ENCODE measurements around the gene CLCN5. TPM values are rescaled to one million over a fixed set of nuclear protein-coding genes. Genes with fewer than 3 reads are reported as not detected.

Gene CLCN5
- total and polyA plus RNA-seq, 2 of the 13 experiments (the other 11 are each of a cell fraction or from before 2014, with no cell fraction given) = 7.8 to 27.3 TPM

- TF ChIP-seq, protein P1, sequence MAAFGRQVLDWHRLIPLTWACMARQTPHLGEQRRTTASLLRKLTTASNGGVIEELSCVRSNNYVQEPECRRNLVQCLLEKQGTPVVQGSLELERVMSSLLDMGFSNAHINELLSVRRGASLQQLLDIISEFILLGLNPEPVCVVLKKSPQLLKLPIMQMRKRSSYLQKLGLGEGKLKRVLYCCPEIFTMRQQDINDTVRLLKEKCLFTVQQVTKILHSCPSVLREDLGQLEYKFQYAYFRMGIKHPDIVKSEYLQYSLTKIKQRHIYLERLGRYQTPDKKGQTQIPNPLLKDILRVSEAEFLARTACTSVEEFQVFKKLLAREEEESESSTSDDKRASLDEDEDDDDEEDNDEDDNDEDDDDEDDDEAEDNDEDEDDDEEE (CRISPR knock-in tag; IDR thresholded peaks at IDR 0.05) = 0 out of 2 replicates have a peak, but pooled peaks have one; percentile 36
- TF ChIP-seq, protein P2, sequence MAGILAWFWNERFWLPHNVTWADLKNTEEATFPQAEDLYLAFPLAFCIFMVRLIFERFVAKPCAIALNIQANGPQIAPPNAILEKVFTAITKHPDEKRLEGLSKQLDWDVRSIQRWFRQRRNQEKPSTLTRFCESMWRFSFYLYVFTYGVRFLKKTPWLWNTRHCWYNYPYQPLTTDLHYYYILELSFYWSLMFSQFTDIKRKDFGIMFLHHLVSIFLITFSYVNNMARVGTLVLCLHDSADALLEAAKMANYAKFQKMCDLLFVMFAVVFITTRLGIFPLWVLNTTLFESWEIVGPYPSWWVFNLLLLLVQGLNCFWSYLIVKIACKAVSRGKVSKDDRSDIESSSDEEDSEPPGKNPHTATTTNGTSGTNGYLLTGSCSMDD (CRISPR knock-in tag; IDR thresholded peaks at IDR 0.05) = no peak
- TF ChIP-seq ZSCAN30 (CRISPR knock-in tag; IDR thresholded peaks at IDR 0.05) = no peak
- no peak for TF ChIP-seq MLXIP (CRISPR knock-in tag; IDR thresholded peaks at IDR 0.05; ENCODE audit: borderline replicate concordance)
- TF ChIP-seq KDM3A (CRISPR knock-in tag; IDR thresholded peaks at IDR 0.05; ENCODE audit: low read depth) = no peak
- TF ChIP-seq ZSCAN29 (CRISPR knock-in tag; conservative IDR thresholded peaks at IDR 0.05) = peak; percentile 100
- TF ChIP-seq PHB2 (IDR thresholded peaks at IDR 0.05; ENCODE audit: partially characterized antibody) = no peak
- no peak for TF ChIP-seq MIXL1 (CRISPR knock-in tag; IDR thresholded peaks at IDR 0.05)
- TF ChIP-seq CCDC6 (CRISPR knock-in tag; IDR thresholded peaks at IDR 0.05) = peak; percentile 76; the same call in 1 of the 2 replicates
- TF ChIP-seq ZNF282 (IDR thresholded peaks at IDR 0.05; ENCODE audit: partially characterized antibody) = no peak
- TF ChIP-seq ESRRA (CRISPR knock-in tag; IDR thresholded peaks at IDR 0.05; ENCODE audit: low read depth) = no peak
- TF ChIP-seq, protein P3, sequence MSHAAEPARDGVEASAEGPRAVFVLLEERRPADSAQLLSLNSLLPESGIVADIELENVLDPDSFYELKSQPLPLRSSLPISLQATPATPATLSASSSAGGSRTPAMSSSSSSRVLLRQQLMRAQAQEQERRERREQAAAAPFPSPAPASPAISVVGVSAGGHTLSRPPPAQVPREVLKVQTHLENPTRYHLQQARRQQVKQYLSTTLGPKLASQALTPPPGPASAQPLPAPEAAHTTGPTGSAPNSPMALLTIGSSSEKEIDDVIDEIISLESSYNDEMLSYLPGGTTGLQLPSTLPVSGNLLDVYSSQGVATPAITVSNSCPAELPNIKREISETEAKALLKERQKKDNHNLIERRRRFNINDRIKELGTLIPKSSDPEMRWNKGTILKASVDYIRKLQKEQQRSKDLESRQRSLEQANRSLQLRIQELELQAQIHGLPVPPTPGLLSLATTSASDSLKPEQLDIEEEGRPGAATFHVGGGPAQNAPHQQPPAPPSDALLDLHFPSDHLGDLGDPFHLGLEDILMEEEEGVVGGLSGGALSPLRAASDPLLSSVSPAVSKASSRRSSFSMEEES (CRISPR knock-in tag; IDR thresholded peaks at IDR 0.05) = no peak
- TF ChIP-seq MED13 (CRISPR knock-in tag; IDR thresholded peaks at IDR 0.05) = no peak
- TF ChIP-seq ZNF441 (CRISPR knock-in tag; IDR thresholded peaks at IDR 0.05; ENCODE audit: borderline replicate concordance) = no peak
- 0 out of 2 replicates have a peak, but pooled peaks have one; percentile 6 for TF ChIP-seq TFDP1 (CRISPR knock-in tag; IDR thresholded peaks at IDR 0.05; ENCODE audit: borderline replicate concordance)
- TF ChIP-seq, protein P4, sequence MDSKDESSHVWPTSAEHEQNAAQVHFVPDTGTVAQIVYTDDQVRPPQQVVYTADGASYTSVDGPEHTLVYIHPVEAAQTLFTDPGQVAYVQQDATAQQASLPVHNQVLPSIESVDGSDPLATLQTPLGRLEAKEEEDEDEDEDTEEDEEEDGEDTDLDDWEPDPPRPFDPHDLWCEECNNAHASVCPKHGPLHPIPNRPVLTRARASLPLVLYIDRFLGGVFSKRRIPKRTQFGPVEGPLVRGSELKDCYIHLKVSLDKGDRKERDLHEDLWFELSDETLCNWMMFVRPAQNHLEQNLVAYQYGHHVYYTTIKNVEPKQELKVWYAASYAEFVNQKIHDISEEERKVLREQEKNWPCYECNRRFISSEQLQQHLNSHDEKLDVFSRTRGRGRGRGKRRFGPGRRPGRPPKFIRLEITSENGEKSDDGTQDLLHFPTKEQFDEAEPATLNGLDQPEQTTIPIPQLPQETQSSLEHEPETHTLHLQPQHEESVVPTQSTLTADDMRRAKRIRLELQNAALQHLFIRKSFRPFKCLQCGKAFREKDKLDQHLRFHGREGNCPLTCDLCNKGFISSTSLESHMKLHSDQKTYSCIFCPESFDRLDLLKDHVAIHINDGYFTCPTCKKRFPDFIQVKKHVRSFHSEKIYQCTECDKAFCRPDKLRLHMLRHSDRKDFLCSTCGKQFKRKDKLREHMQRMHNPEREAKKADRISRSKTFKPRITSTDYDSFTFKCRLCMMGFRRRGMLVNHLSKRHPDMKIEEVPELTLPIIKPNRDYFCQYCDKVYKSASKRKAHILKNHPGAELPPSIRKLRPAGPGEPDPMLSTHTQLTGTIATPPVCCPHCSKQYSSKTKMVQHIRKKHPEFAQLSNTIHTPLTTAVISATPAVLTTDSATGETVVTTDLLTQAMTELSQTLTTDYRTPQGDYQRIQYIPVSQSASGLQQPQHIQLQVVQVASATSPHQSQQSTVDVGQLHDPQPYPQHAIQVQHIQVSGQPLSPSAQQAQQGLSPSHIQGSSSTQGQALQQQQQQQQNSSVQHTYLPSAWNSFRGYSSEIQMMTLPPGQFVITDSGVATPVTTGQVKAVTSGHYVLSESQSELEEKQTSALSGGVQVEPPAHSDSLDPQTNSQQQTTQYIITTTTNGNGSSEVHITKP (CRISPR knock-in tag; IDR thresholded peaks at IDR 0.05; ENCODE audit: low read depth) = no peak
Observed at GRCh38 chrX:49878834-49879655, 43.4 kb upstream of the CLCN5 start, which contains the start of gene USP27X (continued).
